SK-N-SH (cell line): Measurements from ENCODE around the gene LIPM.

Experiments
- EP300 ChIP-seq, 2 experiments: IDR thresholded peaks; 2 replicates each; pipeline versions ENCODE4 v1.4.0 to v1.6.1; 2012; ENCODE audit warnings: borderline replicate concordance in 1 of 2, low read depth in 1 of 2, low read length in 1 of 2
- FOXM1 ChIP-seq: IDR thresholded peaks from 2 replicates; pipeline ENCODE4 v1.4.0; 2012; ENCODE audit warnings: low read depth, mild to moderate bottlenecking
- GATA2 ChIP-seq: sonication (generic); formaldehyde crosslinking; IDR thresholded peaks from 2 replicates; pipeline ENCODE4 v1.5.0; 2020; ENCODE audit warnings: mild to moderate bottlenecking, missing genetic modification reagents
- POLR2AphosphoS5 ChIP-seq: IDR thresholded peaks from 2 replicates; pipeline ENCODE4 v1.6.1; 2012; ENCODE audit warnings: low read depth, low read length
- RFX5 ChIP-seq: IDR thresholded peaks from 2 replicates; pipeline ENCODE4 v1.6.1; 2012; ENCODE audit warnings: mild to moderate bottlenecking, improper control_type of control experiment, low read length
- RXRA ChIP-seq: IDR thresholded peaks from 2 replicates; pipeline ENCODE4 v1.4.0; 2012; ENCODE audit warnings: low read depth, mild to moderate bottlenecking, borderline replicate concordance
- SIN3A ChIP-seq: IDR thresholded peaks from 2 replicates; pipeline ENCODE4 v1.6.1; 2012; ENCODE audit warnings: low read depth, mild to moderate bottlenecking, low read length, moderate library complexity, borderline replicate concordance
- YY1 ChIP-seq: IDR thresholded peaks from 2 replicates; pipeline ENCODE4 v1.4.0; 2012; ENCODE audit warnings: low read depth, mild to moderate bottlenecking
- TF ChIP-seq, protein P1 (sequence below): IDR thresholded peaks from 2 replicates; pipeline ENCODE4; 2012
- TF ChIP-seq, protein P2 (sequence below): IDR thresholded peaks from 2 replicates; pipeline ENCODE4 v1.6.1; 2012; ENCODE audit warnings: mild to moderate bottlenecking, low read depth, low read length, moderate library complexity
- TF ChIP-seq, protein P3 (sequence below): fragments of 200-600 bp; sonication (generic); IDR thresholded peaks from 2 replicates; pipeline ENCODE4 v1.6.1; 2017; ENCODE audit warnings: antibody characterized with exemption, mild to moderate bottlenecking, moderate library complexity
- TF ChIP-seq, protein P4 (sequence below): IDR thresholded peaks from 2 replicates; pipeline ENCODE4 v1.4.0; 2012; ENCODE audit warnings: low read depth, borderline replicate concordance

DNA sequence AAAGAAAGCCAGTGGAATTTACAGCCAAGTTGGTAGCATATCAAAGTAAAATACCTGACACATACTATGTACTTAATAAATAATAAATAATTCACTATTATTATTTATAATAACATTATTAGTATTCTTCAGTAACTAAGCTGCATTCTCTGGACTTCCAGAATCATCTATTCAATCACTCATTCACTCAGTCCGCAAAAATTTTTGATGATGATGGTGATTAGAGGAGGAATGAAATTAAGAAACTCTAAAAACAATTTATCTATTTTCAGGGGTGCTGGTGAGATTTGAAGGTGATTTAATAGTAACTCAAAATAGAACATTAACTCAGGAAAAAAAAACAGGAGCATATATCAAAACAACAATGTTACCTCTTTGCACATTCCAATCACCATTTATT lies 45.9 kb upstream of the LIPM start:
- no peak for TF ChIP-seq RXRA
- TF ChIP-seq GATA2 = no peak
- TF ChIP-seq, protein P1, sequence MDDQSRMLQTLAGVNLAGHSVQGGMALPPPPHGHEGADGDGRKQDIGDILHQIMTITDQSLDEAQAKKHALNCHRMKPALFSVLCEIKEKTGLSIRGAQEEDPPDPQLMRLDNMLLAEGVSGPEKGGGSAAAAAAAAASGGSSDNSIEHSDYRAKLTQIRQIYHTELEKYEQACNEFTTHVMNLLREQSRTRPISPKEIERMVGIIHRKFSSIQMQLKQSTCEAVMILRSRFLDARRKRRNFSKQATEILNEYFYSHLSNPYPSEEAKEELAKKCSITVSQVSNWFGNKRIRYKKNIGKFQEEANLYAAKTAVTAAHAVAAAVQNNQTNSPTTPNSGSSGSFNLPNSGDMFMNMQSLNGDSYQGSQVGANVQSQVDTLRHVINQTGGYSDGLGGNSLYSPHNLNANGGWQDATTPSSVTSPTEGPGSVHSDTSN = no peak
- TF ChIP-seq, protein P2, sequence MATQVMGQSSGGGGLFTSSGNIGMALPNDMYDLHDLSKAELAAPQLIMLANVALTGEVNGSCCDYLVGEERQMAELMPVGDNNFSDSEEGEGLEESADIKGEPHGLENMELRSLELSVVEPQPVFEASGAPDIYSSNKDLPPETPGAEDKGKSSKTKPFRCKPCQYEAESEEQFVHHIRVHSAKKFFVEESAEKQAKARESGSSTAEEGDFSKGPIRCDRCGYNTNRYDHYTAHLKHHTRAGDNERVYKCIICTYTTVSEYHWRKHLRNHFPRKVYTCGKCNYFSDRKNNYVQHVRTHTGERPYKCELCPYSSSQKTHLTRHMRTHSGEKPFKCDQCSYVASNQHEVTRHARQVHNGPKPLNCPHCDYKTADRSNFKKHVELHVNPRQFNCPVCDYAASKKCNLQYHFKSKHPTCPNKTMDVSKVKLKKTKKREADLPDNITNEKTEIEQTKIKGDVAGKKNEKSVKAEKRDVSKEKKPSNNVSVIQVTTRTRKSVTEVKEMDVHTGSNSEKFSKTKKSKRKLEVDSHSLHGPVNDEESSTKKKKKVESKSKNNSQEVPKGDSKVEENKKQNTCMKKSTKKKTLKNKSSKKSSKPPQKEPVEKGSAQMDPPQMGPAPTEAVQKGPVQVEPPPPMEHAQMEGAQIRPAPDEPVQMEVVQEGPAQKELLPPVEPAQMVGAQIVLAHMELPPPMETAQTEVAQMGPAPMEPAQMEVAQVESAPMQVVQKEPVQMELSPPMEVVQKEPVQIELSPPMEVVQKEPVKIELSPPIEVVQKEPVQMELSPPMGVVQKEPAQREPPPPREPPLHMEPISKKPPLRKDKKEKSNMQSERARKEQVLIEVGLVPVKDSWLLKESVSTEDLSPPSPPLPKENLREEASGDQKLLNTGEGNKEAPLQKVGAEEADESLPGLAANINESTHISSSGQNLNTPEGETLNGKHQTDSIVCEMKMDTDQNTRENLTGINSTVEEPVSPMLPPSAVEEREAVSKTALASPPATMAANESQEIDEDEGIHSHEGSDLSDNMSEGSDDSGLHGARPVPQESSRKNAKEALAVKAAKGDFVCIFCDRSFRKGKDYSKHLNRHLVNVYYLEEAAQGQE = no peak
- TF ChIP-seq, protein P3, sequence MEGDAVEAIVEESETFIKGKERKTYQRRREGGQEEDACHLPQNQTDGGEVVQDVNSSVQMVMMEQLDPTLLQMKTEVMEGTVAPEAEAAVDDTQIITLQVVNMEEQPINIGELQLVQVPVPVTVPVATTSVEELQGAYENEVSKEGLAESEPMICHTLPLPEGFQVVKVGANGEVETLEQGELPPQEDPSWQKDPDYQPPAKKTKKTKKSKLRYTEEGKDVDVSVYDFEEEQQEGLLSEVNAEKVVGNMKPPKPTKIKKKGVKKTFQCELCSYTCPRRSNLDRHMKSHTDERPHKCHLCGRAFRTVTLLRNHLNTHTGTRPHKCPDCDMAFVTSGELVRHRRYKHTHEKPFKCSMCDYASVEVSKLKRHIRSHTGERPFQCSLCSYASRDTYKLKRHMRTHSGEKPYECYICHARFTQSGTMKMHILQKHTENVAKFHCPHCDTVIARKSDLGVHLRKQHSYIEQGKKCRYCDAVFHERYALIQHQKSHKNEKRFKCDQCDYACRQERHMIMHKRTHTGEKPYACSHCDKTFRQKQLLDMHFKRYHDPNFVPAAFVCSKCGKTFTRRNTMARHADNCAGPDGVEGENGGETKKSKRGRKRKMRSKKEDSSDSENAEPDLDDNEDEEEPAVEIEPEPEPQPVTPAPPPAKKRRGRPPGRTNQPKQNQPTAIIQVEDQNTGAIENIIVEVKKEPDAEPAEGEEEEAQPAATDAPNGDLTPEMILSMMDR = no peak
- TF ChIP-seq RFX5 = no peak
- TF ChIP-seq POLR2AphosphoS5 = no peak
- TF ChIP-seq EP300 (IDR thresholded peaks at IDR 0.05; ENCODE audit: borderline replicate concordance in 1 of 2, low read depth in 1 of 2, low read length in 1 of 2) = no peak
- TF ChIP-seq, protein P4, sequence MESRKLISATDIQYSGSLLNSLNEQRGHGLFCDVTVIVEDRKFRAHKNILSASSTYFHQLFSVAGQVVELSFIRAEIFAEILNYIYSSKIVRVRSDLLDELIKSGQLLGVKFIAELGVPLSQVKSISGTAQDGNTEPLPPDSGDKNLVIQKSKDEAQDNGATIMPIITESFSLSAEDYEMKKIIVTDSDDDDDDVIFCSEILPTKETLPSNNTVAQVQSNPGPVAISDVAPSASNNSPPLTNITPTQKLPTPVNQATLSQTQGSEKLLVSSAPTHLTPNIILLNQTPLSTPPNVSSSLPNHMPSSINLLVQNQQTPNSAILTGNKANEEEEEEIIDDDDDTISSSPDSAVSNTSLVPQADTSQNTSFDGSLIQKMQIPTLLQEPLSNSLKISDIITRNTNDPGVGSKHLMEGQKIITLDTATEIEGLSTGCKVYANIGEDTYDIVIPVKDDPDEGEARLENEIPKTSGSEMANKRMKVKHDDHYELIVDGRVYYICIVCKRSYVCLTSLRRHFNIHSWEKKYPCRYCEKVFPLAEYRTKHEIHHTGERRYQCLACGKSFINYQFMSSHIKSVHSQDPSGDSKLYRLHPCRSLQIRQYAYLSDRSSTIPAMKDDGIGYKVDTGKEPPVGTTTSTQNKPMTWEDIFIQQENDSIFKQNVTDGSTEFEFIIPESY = no peak
- TF ChIP-seq YY1 = no peak
- TF ChIP-seq SIN3A = no peak
- TF ChIP-seq FOXM1 = no peak
